DOHH2 (cell line): ENCODE measurements around the gene NDRG3.

Experiments
- H3F3A ChIP-seq: fragments of 200-600 bp; sonication (generic), shearing (Covaris generic); 2 replicates; pipeline ENCODE4 v1.6.0; 2016; ENCODE audit warnings: antibody characterized with exemption, mild to moderate bottlenecking; ENCODE audit not compliant: control insufficient read depth, insufficient read depth
- H3K27ac ChIP-seq: fragments of 200-600 bp; sonication (generic); 2 replicates; pipeline ENCODE4 v1.5.1; 2014; ENCODE audit warnings: low read depth, mild to moderate bottlenecking, low read length, moderate library complexity
- H3K27me3 ChIP-seq: fragments of 200-600 bp; sonication (generic); 2 replicates; pipeline ENCODE4 v1.6.1; 2014; ENCODE audit warnings: mild to moderate bottlenecking, low read length, mixed read lengths; ENCODE audit not compliant: control insufficient read depth
- H3K36me3 ChIP-seq: fragments of 200-600 bp; sonication (generic); 2 replicates; pipeline ENCODE4 v1.6.1; 2014; ENCODE audit warnings: mild to moderate bottlenecking, low read length, moderate library complexity, mixed read lengths; ENCODE audit not compliant: control insufficient read depth
- H3K4me1 ChIP-seq: fragments of 200-600 bp; sonication (generic); 2 replicates; pipeline ENCODE4 v1.6.1; 2014; ENCODE audit warnings: mild to moderate bottlenecking, low read length, mixed read lengths; ENCODE audit not compliant: control insufficient read depth
- H3K4me2 ChIP-seq: fragments of 200-600 bp; sonication (generic); 2 replicates; pipeline ENCODE4 v1.6.0; 2014; ENCODE audit warnings: mild to moderate bottlenecking, low read length, moderate library complexity
- H3K4me3 ChIP-seq: fragments of 200-600 bp; sonication (generic); 2 replicates; pipeline ENCODE4 v1.5.1; 2014; ENCODE audit warnings: mild to moderate bottlenecking, low read length, mixed read lengths
- H3K79me2 ChIP-seq: fragments of 200-600 bp; sonication (generic); 2 replicates; pipeline ENCODE4 v1.6.1; 2014; ENCODE audit warnings: mild to moderate bottlenecking, low read length, mixed read lengths; ENCODE audit not compliant: control insufficient read depth
- H3K9me2 ChIP-seq: fragments of 200-600 bp; sonication (generic); replicated peaks from 2 replicates; pipeline ENCODE4 v1.6.1; 2014; ENCODE audit warnings: mild to moderate bottlenecking, low read length, mixed read lengths; ENCODE audit not compliant: control insufficient read depth
- H3K9me3 ChIP-seq: fragments of 200-600 bp; sonication (generic); 2 replicates; pipeline ENCODE4 v1.6.1; 2014; ENCODE audit warnings: antibody characterized with exemption, low read length, mixed read lengths; ENCODE audit not compliant: control insufficient read depth, insufficient read depth
- H4K20me1 ChIP-seq: fragments of 200-600 bp; sonication (generic); 2 replicates; pipeline ENCODE4 v1.6.0; 2014; ENCODE audit warnings: low read depth, mild to moderate bottlenecking, antibody characterized with exemption, low read length, moderate library complexity; ENCODE audit not compliant: control insufficient read depth, insufficient read depth
- CTCF ChIP-seq: fragments of 200-600 bp; sonication (generic); IDR thresholded peaks from one replicate; pipeline ENCODE4 v1.5.1; 2014; ENCODE audit warnings: antibody characterized with exemption, mild to moderate bottlenecking, low read depth, low read length; ENCODE audit not compliant: poor library complexity, severe bottlenecking
- EZH2phosphoT487 ChIP-seq: fragments of 200-600 bp; sonication (generic); IDR thresholded peaks from 2 replicates; pipeline ENCODE4 v1.6.1; 2017; ENCODE audit warnings: borderline replicate concordance, mild to moderate bottlenecking, antibody characterized with exemption, low read length, moderate library complexity, mixed read lengths

The NDRG3 gene

GRCh38 chr20:36687850-36688249 is 58.0 kb downstream of the NDRG3 start:
- no peak for TF ChIP-seq CTCF
- no peak for TF ChIP-seq EZH2phosphoT487
- Histone ChIP-seq H4K20me1 (no peaks in the 10 kb centered on the region), H3K9me3 (no peaks in the 10 kb centered on the region), H3K4me3 (no peak overlapping the region), H3K4me1 (no peaks in the 10 kb centered on the region), H3K36me3 (no peaks in the 10 kb centered on the region), H3K79me2 (no peaks in the 10 kb centered on the region), H3K27ac (no peak overlapping the region), H3K9me2 (no peaks in the 10 kb centered on the region), H3K27me3 (no peaks in the 10 kb centered on the region), H3F3A (no peaks in the 10 kb centered on the region), H3K4me2 (no peak overlapping the region)

- H3K4me3 ChIP-seq = no peak overlapping the region
- H3K79me2 ChIP-seq = no peaks in the 10 kb centered on the region
- no peaks in the 10 kb centered on the region for H3K27me3 ChIP-seq
- H3K36me3 ChIP-seq = no peaks in the 10 kb centered on the region
- no peak overlapping the region for H3K27ac ChIP-seq
- H3F3A ChIP-seq = no peaks in the 10 kb centered on the region
- no peaks in the 10 kb centered on the region for H3K9me2 ChIP-seq
- no peak for TF ChIP-seq EZH2phosphoT487
- TF ChIP-seq CTCF = no peak
- H3K9me3 ChIP-seq = no peaks in the 10 kb centered on the region
- no peak overlapping the region for H3K4me2 ChIP-seq
- H3K4me1 ChIP-seq = no peaks in the 10 kb centered on the region
- H4K20me1 ChIP-seq = no peaks in the 10 kb centered on the region
Measured at GRCh38 chr20:36686944-36687343, 58.9 kb downstream of the NDRG3 start.

GRCh38 chr20:36686504-36686903 is 59.4 kb downstream of the NDRG3 start:
- H3K4me2 ChIP-seq = no peak overlapping the region
- no peaks in the 10 kb centered on the region for H3K27me3 ChIP-seq
- H3K36me3 ChIP-seq = no peaks in the 10 kb centered on the region
- H3K9me2 ChIP-seq = no peaks in the 10 kb centered on the region
- H4K20me1 ChIP-seq = no peaks in the 10 kb centered on the region
- H3K4me1 ChIP-seq = no peaks in the 10 kb centered on the region
- H3K79me2 ChIP-seq = no peaks in the 10 kb centered on the region
- no peak overlapping the region for H3K27ac ChIP-seq
- H3K9me3 ChIP-seq = no peaks in the 10 kb centered on the region
- no peak overlapping the region for H3K4me3 ChIP-seq
- TF ChIP-seq CTCF = no peak
- TF ChIP-seq EZH2phosphoT487 = no peak
- no peaks in the 10 kb centered on the region for H3F3A ChIP-seq

GRCh38 chr20:36684747-36685146 is 61.1 kb downstream of the NDRG3 start:
- Histone ChIP-seq H3K27ac (no peak overlapping the region), H4K20me1 (no peaks in the 10 kb centered on the region), H3K4me3 (no peak overlapping the region), H3K27me3 (no peaks in the 10 kb centered on the region), H3K4me2 (no peak overlapping the region), H3F3A (no peaks in the 10 kb centered on the region), H3K79me2 (no peaks in the 10 kb centered on the region), H3K36me3 (peaks cover 4% of the 10 kb centered on the region; the same call in 1 of the 2 replicates), H3K9me3 (no peaks in the 10 kb centered on the region), H3K9me2 (no peaks in the 10 kb centered on the region), H3K4me1 (no peaks in the 10 kb centered on the region)
- no peak for TF ChIP-seq EZH2phosphoT487
- TF ChIP-seq CTCF = no peak
